Glutamatergic neuron (in vitro differentiated cells): ENCODE results near the gene ZNF226. TPM values are rescaled to one million over a fixed set of nuclear protein-coding genes. Genes with fewer than 3 reads are reported as not detected.
A peak's percentile ranks its signal among the peaks of the same experiment; 100 is the strongest.
"Not testable (repeated sequence)": the region's sequence is repeated elsewhere in the genome, so short reads cannot be mapped to it uniquely, and the experiment has no call there.

Experiments used
- DNase-seq: peaks from one replicate; pipeline ENCODE4 v3.0.0; 2022
- H3K27ac Mint-ChIP-seq: one replicate; pipeline ENCODE4 v1.8.0; 2020; ENCODE audit warnings: mild to moderate bottlenecking, mixed read lengths, inconsistent platforms; ENCODE audit not compliant: unreplicated experiment
- H3K27me3 Mint-ChIP-seq: one replicate; pipeline ENCODE4 v1.8.0; 2020; ENCODE audit warnings: mild to moderate bottlenecking, moderate library complexity, mixed read lengths, inconsistent platforms; ENCODE audit not compliant: unreplicated experiment
- H3K36me3 Mint-ChIP-seq: one replicate; pipeline ENCODE4 v1.8.0; 2020; ENCODE audit warnings: mild to moderate bottlenecking, mixed read lengths, inconsistent platforms; ENCODE audit not compliant: unreplicated experiment
- H3K4me1 Mint-ChIP-seq: one replicate; pipeline ENCODE4 v1.8.0; 2020; ENCODE audit warnings: mild to moderate bottlenecking, low read depth, mixed read lengths, inconsistent platforms; ENCODE audit not compliant: unreplicated experiment
- H3K4me3 Mint-ChIP-seq: one replicate; pipeline ENCODE4 v1.8.0; 2020; ENCODE audit warnings: mild to moderate bottlenecking, mixed read lengths, inconsistent platforms; ENCODE audit not compliant: unreplicated experiment
- H3K9me3 Mint-ChIP-seq: one replicate; pipeline ENCODE4 v1.8.0; 2020; ENCODE audit warnings: mild to moderate bottlenecking, moderate library complexity, mixed read lengths, inconsistent platforms; ENCODE audit not compliant: unreplicated experiment
- total RNA-seq: library from RNA; stranded (reverse); fragmentation: NEBNext Ultra II Directional; extraction: Animal tissue kit (Norgen Biotek cat#: 25700); gene quantifications from one replicate; pipeline ENCODE4 v1.2.1, GENCODE V29; 2021; ENCODE audit not compliant: unreplicated experiment
- TF ChIP-seq, protein P1 (sequence below): fragments of 200-600 bp; sonication (generic); IDR thresholded peaks from one replicate; pipeline ENCODE4 v1.5.0; 2021; ENCODE audit not compliant: partially characterized antibody, unreplicated experiment

Gene ZNF226
- total RNA-seq, 1 donor from 2014 or later: 27.9 TPM

GRCh38 chr19:44149776-44150175 lies 15.1 kb upstream of the ZNF226 start:
- TF ChIP-seq, protein P1, sequence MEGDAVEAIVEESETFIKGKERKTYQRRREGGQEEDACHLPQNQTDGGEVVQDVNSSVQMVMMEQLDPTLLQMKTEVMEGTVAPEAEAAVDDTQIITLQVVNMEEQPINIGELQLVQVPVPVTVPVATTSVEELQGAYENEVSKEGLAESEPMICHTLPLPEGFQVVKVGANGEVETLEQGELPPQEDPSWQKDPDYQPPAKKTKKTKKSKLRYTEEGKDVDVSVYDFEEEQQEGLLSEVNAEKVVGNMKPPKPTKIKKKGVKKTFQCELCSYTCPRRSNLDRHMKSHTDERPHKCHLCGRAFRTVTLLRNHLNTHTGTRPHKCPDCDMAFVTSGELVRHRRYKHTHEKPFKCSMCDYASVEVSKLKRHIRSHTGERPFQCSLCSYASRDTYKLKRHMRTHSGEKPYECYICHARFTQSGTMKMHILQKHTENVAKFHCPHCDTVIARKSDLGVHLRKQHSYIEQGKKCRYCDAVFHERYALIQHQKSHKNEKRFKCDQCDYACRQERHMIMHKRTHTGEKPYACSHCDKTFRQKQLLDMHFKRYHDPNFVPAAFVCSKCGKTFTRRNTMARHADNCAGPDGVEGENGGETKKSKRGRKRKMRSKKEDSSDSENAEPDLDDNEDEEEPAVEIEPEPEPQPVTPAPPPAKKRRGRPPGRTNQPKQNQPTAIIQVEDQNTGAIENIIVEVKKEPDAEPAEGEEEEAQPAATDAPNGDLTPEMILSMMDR: no peak
- Mint-ChIP-seq H3K27me3 (no peaks in the 10 kb centered on the region), H3K4me1 (no peaks in the 10 kb centered on the region), H3K9me3 (no peaks in the 10 kb centered on the region), H3K36me3 (peaks cover 27% of the 10 kb centered on the region), H3K27ac (no peak overlapping the region), H3K4me3 (no peak overlapping the region)
- DNase-seq: no peak

GRCh38 chr19:44151491-44151890 lies 13.4 kb upstream of the ZNF226 start:
- no peak for DNase-seq
- no peaks in the 10 kb centered on the region for H3K4me1 Mint-ChIP-seq
- TF ChIP-seq, protein P1: no peak
- H3K9me3 Mint-ChIP-seq: peaks cover 7% of the 10 kb centered on the region
- no peaks in the 10 kb centered on the region for H3K27me3 Mint-ChIP-seq
- peaks cover 38% of the 10 kb centered on the region for H3K36me3 Mint-ChIP-seq
- no peak overlapping the region for H3K27ac Mint-ChIP-seq
- no peak overlapping the region for H3K4me3 Mint-ChIP-seq

GRCh38 chr19:44156475-44156874 lies 8.4 kb upstream of the ZNF226 start:
- Mint-ChIP-seq H3K9me3 (peaks cover 14% of the 10 kb centered on the region), H3K4me1 (no peaks in the 10 kb centered on the region), H3K36me3 (peaks cover 55% of the 10 kb centered on the region), H3K27me3 (no peaks in the 10 kb centered on the region), H3K4me3 (no peak overlapping the region), H3K27ac (no peak overlapping the region)
- no peak for DNase-seq
- TF ChIP-seq, protein P1: no peak

GRCh38 chr19:44163789-44164188 lies 1.1 kb upstream of the ZNF226 start:
- peaks cover 6% of the 10 kb centered on the region for H3K9me3 Mint-ChIP-seq
- TF ChIP-seq, protein P1: no peak
- peak overlapping the region; percentile 97 for H3K4me3 Mint-ChIP-seq

GRCh38 chr19:44164327-44164672 lies 600 bp upstream of the ZNF226 start:
- peaks cover 25% of the 10 kb centered on the region for H3K36me3 Mint-ChIP-seq
- no peak overlapping the region for H3K27ac Mint-ChIP-seq
- no peaks in the 10 kb centered on the region for H3K27me3 Mint-ChIP-seq
- no peak for DNase-seq
- H3K9me3 Mint-ChIP-seq: peaks cover 6% of the 10 kb centered on the region
- TF ChIP-seq, protein P1: no peak
- H3K4me1 Mint-ChIP-seq: peaks cover 16% of the 10 kb centered on the region
- peak overlapping the region; percentile 97 for H3K4me3 Mint-ChIP-seq

More at GRCh38 chr19:44163789-44164188, 1.1 kb upstream of the ZNF226 start:
- Mint-ChIP-seq H3K4me1 (peaks cover 16% of the 10 kb centered on the region), H3K27ac (no peak overlapping the region), H3K36me3 (peaks cover 25% of the 10 kb centered on the region), H3K27me3 (no peaks in the 10 kb centered on the region)
- DNase-seq: no peak

DNA sequence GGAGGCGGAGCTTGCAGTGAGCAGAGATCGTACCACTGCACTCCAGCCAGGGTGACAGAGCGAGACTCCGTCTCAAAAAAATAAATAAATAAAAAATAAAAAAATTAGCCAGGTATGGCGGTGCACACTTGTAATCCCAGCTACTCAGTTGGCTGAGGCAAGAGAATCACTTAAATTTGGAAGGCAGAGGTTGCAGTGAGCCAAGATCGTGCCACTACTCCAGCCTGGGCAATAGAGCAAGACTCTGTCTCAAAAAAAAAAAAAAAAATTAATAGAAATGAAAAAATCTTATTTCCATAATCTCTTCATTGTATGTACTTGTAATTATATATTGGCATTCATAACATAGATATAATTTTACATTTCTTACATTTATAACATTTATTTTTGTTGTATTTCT lies 5.8 kb downstream of the ZNF226 start:
- not testable (repeated sequence) for DNase-seq, H3K4me3 Mint-ChIP-seq, H3K9me3 Mint-ChIP-seq, H3K27me3 Mint-ChIP-seq, H3K27ac Mint-ChIP-seq
- H3K4me1 Mint-ChIP-seq: peaks cover 12% of the 10 kb centered on the region
- peaks cover 38% of the 10 kb centered on the region for H3K36me3 Mint-ChIP-seq
